ENCODE data around the gene CDA.

The CDA gene

DNA sequence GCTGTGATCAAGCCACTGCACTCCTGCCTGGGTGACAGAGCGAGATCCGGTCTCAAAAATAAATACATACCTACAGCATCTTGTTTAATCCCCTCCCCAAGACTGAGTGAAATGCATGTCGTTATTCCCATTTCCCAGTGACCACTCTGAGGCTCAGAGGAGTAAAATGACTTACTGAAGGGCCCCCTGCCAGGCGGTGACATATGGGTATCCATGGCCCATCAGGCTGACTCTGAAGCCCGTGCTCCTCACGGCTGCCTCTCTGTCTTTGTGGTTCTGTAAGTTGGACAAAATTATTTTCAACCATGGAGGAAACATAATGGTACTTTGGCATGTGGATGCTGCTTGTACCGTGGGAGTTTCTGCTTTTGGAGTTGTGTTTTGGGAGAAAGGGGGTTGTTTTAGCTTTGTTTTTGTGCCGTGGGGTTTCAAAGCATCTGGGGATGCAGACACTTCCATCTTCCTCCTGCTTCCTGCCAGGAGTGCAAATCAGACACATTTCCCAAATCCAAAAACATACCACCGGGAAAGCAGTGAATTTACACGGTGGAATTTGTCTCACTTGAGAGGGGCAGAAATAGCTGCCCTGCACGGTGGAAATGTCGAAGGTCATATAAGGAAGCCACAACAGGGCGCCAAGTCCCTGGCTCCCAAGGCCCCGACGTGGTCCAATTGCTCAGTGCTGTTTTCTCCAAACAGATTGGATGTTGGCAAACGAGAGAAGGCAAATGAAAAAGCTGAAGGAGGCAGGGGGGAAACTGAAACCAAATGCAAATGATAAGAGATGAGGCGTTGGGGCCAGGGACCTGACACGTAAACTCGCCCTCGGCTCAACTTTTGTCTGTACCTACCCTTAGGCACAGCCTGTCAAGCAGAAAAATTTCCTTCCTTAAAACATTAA lies 27.3 kb downstream of the CDA start:
- in situ Hi-C loops (cut with HindIII; ENCODE audit: low sequenced_read_pairs) = no loop called here

DNA sequence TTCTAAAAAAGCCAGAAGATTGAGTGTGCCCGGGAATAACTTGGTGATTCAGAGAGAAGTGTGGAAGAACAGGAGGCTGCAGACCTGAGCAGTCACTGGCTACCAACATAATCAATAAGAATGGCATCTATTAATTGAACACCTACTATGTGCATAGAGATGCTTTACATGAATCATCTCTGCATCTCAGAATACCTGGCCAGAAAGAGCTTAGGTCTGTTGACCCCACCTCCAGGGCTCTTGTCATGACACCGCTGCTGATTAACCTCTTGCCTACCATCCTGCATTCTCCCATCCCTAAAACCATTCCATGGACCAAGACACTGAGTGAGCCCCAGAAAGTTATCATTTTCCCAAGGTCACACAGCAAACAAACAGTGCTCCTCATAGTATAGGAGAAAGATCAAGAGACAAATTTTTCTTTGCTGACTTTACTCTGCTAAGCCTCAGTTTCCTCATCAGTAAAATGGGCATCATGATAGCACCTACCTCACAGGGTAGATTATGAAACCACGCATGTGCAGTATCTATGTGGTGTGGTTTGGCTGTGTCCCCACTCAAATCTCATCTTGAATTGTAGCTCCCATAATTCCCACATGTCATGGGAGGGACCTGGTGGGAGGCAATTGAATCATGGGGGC lies 28.1 kb downstream of the CDA start:
- in situ Hi-C loops (cut with HindIII; ENCODE audit: low sequenced_read_pairs) = no loop called here

DNA sequence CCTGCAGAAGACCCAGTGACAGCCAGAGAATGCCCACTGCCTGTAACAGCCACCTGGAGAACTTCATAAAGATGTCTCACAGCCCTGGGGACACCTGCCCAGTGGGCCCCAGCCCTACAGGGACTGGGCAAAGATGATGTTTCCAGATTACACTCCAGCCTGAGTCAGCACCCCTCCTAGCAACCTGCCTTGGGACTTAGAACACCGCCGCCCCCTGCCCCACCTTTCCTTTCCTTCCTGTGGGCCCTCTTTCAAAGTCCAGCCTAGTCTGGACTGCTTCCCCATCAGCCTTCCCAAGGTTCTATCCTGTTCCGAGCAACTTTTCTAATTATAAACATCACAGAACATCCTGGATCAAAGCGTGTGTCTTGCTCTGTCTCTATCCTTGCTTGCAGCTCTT lies 29.7 kb downstream of the CDA start:
- in situ Hi-C loops (cut with HindIII; ENCODE audit: low sequenced_read_pairs) = no loop called here

DNA sequence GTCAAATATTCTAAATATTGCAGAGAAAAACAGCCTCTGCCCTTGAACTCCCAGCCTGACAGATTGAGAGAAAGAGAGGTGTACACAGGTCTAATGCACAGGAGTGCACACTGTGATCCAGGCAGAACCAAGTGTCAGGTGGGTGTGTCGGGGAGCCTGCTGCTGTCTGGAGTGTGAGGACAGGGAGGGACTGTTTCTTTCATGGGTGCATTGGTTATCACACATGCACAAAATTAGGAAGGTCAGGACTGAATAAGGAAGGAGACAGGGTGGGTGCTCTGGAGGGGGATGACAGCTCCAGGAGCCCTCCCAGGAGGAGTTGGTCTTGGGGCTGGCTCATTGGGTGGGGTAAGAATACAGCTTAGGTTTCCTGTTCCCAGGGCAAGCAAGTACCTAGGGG lies 31.1 kb downstream of the CDA start:
- in situ Hi-C loops (cut with HindIII; ENCODE audit: low sequenced_read_pairs) = no loop called here

DNA sequence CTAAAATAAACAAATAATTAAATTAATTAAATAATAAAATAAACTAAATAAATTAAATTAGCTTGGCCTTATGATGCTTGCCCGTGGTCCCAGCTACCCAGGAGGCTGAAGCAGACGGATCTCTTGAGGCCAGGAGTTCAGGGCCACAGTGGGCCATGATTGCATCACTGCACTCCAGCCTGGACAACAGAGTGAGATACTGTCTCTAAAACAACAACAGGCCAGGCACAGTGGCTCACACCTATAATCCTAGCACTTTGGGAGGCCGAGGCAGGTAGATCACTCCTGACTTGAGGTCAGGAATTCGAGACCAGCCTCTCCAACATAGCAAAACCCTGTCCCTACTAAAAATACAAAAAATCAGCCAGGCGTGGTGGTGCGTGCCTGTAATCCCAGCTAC lies 32.1 kb downstream of the CDA start:
- in situ Hi-C loops (cut with HindIII; ENCODE audit: low sequenced_read_pairs) = no loop called here

DNA sequence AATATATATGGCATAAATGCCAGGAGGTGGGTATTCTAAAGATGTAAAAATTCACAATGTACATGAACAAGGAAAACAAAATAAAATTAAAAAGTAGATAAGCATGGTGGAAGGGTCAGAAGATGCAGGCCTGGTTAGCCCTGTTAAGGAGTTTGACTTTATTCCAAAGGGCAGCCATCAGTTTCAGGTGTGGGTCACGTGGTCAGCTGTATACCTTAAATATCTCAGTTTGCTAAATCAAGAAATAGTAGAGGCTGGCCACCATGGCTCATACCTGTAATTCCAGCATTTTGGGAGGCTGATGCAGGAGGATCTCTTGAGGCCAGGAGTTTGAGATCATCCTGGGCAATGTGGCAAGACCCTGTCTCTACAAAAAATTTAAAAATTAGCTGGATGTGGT lies 35.8 kb downstream of the CDA start:
- in situ Hi-C loops (cut with HindIII; ENCODE audit: low sequenced_read_pairs) = no loop called here

DNA sequence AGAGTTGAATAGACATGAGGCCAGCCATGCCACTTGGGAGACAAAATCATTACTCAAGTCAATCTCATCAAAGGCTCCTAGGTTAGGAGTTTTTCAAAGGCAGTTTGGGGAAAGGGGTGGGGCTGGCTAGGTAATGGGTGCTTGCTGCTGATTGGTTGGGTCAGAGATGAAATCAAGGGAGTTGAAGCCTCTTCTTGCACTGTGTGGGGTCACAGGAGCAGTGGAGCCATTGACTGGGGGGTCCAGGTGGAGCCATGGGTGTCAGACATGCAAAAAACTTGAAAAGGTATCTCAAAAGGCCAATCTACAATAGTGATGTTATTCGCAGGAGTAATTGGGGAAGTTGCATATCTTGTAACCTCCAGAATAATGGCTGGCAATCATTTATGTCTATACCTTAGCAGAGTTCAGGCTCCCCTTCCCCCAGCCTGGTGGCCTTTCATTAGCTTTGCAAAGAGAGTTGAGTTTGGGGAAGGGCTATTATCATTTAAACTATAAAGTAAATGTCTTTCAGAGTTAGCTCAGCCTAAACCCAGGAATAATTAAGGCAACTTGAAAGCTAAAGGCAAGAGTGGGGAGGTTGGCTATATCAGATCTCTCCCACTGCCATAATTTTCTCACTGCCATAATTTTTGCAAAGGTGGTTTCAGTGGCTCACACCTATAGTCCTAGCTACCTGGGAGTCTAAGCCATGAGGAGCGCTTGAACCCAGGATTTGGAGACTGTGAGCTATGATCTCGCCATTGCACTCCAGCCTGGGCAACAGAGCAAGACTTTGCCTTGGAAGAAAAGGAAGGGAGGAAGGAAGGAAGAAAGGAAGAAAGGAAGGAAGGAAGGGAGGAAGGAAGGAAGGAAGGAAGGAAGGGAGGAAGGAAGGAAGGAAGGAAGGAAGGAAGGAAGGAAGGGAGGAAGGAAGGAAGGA lies 36.5 kb downstream of the CDA start:
- in situ Hi-C loops (cut with HindIII; ENCODE audit: low sequenced_read_pairs) = no loop called here

DNA sequence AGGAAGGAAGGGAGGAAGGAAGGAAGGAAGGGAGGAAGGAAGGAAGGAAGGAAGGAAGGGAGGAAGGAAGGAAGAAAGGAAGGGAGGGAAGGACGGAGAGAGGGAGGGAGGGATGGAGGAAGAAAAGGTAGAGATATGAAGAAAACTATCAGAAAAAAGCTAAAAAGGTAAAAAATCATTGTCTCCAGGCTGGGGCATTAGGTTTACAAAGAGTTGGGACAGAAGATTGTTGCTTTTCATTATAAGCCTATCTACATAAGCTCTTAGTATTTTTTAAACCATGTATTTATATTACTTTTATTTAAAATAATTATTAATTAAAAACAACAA lies 37.2 kb downstream of the CDA start:
- in situ Hi-C loops (cut with HindIII; ENCODE audit: low sequenced_read_pairs) = no loop called here

DNA sequence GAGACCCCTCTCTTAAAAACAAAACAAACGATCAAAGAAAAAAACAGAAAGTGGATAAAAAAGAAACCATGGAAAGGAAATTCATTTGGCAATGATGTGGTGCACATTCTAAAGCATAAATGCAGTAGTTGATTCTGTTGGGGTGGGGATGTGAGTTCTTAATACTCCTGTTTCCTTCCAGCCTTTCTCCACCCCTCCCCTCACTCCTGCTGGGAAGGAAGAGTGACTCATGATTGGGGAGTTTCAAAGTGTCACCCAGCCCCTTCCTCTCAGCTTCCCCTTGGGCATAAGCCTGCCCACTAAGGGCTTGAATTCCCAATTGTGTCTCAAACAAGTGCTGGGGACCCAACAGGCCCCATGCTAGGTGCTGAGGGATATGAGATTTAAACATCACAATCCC lies 37.6 kb downstream of the CDA start:
- in situ Hi-C loops (cut with HindIII; ENCODE audit: low sequenced_read_pairs) = no loop called here

DNA sequence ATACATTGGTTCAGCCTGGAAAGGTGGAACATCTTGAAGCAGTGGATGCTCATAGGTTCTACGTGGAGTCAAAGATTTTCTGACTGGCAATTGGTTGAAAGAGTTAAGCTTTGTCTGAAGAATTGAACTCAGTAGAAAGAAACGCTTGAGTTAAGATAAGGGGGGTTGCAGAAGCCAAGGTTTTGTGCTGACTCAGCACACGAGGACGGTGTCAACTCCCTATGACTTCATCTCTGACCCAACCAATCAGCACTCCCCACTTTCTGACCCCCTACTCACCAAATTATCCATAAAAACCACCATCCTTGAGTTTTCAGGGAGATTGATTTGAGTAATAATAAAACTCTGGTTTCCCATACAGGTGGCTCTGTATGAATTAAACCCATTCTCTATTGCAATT lies 41.8 kb downstream of the CDA start:
- in situ Hi-C loops (cut with HindIII; ENCODE audit: low sequenced_read_pairs) = no loop called here

DNA sequence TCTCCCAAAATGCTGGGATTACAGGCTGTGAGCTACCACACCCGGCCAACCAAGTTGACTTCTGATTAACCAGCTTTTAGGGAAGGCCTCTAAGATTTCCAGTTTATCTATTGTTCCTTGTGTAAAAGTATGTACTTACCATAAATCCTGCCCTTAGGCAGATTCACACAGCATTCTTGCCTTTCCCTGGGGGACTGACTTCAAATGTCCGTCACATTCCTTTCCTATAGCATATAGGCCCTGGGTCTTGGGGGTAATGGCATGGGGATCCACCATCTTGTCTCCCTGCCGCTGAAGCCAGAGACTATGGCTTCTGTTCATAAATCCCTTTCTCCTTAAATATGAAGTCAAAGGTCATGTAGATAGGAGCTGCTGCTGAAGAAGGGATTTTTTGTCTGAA lies 43.5 kb downstream of the CDA start:
- in situ Hi-C loops (cut with HindIII; ENCODE audit: low sequenced_read_pairs) = no loop called here

DNA sequence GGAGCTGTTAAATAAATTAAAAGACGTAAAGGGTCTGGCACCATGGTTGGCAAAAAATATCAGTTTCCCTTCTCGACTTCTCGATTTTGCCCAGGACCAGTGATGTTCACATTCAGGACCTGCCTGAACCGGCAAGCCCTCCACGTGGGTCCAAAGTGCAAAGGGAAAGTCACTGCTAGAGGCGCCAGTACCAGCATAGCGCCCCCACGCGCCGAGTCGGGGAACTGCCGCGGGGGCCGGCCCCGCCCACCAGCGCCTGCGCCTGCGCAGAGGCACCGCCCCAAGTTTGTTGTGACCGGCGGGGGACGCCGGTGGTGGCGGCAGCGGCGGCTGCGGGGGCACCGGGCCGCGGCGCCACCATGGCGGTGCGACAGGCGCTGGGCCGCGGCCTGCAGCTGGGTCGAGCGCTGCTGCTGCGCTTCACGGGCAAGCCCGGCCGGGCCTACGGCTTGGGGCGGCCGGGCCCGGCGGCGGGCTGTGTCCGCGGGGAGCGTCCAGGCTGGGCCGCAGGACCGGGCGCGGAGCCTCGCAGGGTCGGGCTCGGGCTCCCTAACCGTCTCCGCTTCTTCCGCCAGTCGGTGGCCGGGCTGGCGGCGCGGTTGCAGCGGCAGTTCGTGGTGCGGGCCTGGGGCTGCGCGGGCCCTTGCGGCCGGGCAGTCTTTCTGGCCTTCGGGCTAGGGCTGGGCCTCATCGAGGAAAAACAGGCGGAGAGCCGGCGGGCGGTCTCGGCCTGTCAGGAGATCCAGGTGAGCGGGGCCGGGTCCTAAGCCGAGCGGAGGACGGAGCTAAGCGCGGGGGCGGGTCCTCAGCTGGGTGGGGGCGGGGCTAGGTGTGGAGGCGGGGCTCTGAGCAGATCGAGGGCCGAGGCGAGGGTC lies 44.5 kb downstream of the CDA start, which contains the start of gene PINK1:
Gene PINK1 (plus strand): TSS at position 269 of the 875 bp plus-strand sequence. CDS start 91 bp downstream, at position 360.
- in situ Hi-C loops (cut with HindIII; ENCODE audit: low sequenced_read_pairs) = no loop called here

DNA sequence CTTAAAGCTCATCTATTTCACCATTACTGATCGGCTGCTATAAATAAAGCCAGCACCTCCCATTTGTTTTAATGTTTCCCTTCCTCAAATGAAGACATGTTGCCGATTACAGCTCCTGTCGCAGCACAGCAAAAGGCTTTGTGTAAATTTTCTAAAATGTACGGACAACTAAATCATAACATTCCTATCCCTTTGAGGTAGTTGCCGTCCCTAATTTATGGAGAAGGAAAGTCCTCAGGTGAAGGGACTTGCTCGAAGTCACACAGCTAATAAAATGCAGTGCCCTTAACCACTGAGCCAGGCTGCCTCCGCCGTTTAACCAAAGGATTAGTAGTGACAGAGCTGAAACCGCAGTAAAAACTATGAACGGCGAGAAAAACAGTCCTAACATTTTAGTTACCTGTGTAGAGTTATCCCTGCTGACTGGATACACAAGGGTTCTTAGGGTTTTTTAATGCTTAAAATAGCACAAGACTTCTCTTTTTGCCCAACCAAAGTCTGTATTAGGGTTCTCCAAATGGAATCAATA lies 45.2 kb downstream of the CDA start:
- in situ Hi-C loops (cut with HindIII; ENCODE audit: low sequenced_read_pairs) = no loop called here

DNA sequence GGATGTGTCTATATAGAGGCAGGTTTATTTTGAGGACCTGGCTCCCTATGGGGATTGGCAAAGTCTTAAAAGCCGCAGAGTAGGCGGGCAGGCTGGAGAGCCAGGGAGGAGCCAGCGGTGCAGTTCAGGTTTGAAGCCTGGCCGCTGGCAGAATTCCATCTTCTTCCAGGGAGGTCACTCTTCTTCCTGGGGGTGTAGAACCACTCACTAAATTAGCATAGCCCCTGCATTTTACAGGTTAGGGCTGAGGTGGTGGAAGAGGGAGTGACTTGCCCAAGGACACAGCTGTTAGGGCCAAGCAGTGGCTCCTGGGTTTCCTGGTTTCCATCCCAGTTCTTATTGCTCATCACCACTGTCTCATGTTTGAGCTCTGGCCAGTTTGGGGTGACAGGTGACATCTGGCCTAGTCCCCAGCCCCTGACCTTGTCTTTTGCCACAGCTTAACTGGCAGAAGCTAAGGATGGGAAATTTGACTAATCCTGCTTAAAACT lies 45.7 kb downstream of the CDA start:
- in situ Hi-C loops (cut with HindIII; ENCODE audit: low sequenced_read_pairs) = no loop called here

DNA sequence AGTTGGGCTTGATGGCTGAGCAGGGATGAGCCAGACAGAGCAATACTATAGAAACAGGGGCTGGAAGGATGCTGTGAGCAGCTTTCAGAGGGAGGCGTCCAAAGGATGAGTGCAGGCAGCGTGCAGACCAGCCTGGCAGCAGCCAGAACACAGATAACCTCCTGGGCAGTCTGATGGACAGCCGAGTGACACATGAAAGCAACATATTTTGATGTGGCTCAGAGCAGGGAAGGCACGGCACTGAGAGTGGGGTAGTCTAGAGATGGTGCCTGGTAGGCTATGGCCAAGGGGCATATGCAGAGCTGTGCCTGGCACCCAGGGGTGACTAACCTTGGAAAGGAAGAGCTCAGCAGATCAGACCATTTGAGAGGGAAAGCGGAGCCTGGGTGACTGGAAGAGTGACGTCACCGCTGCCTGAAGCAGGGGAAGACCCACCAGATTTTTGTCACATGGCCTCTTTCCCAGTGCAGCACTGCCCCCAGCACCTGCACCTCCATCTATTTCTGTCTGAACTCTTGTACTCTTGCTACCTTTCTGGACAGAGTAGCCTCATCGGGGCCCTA lies 48.0 kb downstream of the CDA start:
- in situ Hi-C loops (cut with HindIII; ENCODE audit: low sequenced_read_pairs) = no loop called here

DNA sequence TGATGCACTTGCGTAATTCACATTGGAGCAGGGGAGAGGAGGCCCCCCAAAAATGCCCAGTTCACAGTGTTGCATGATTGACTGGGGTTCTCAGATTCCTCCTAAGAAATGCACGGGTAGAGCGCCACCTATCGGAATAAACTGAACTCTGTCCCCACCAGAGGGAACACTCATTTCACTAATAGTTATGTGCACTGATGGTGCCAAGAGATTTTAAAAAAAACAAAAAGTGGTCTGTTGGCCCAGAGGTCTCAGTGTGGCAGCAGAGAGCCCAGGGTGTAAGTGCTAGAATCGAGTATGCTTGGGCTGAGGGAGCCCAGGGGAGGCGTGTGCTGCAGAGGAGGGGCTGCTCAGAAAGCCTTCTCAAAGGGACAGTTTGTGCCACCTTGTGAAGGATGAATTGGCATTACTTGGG lies 51.3 kb downstream of the CDA start:
- in situ Hi-C loops (cut with HindIII; ENCODE audit: low sequenced_read_pairs) = loop anchor here (5.0 kb wide), 1 partner anchor 58 kb away; no protein-coding TSS in a partner anchor

DNA sequence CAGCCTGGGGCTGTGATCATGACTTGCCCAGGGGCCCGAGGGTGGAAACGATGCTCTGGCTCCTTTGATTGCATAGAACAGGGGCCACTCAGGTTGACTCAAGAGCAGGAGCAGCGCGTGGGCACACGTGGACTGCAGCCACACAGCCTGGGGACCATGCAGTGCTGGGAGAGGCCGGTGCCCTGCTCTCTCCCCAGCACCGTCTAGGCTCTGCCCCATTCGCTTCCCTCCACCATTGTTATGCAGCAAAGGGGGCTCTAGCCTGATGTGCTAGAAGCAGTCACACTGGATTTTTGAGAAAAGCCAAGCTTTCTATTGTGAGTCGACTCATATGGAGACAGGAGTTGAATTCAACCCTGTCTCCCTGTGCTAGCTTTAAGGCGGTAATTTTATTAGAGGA lies 53.1 kb downstream of the CDA start:
- in situ Hi-C loops (cut with HindIII; ENCODE audit: low sequenced_read_pairs) = loop anchor here (5.0 kb wide), 1 partner anchor 60 kb away; no protein-coding TSS in a partner anchor

DNA sequence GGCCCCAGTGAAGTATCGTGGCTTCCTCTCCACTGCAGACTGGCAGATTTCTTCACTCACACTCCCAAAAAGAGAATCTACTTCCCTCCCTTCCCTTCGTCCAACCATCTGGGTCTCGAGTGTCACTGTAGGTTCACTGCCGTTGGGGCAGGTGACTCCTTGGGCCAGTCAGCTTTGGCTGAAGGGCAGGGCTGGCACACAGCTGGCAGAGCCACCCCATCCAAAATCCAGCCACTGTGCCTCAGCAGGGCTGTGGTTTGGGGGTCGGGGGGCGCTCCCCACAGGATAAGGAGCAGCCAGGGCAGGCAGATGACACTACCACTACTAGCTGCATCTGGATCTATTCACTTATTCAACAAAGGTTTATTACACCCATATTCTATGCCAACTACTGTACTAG lies 54.2 kb downstream of the CDA start:
- in situ Hi-C loops (cut with HindIII; ENCODE audit: low sequenced_read_pairs) = loop anchor here (5.0 kb wide), 1 partner anchor 61 kb away; no protein-coding TSS in a partner anchor

DNA sequence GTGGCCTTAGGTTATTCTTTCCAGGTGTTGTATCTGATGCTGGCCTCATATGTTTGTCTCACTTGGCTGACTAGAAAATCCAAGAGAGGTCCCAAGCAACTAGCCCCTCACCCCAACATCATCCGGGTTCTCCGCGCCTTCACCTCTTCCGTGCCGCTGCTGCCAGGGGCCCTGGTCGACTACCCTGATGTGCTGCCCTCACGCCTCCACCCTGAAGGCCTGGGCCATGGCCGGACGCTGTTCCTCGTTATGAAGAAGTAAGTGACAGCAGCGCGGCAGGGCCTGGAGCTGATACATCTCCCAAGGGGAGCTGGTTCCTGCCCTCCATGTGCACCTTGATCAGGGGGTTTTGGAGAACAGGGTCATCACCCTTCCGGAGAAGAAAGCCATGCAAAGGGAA lies 55.5 kb downstream of the CDA start:
- in situ Hi-C loops (cut with HindIII; ENCODE audit: low sequenced_read_pairs) = loop anchor here (5.0 kb wide), 1 partner anchor 62 kb away; no protein-coding TSS in a partner anchor

Data from endothelial cell of hepatic sinusoid (primary cell).